Measurements from ENCODE around the gene TOMT. TPM values are rescaled to one million over a fixed set of nuclear protein-coding genes. Genes with fewer than 3 reads are reported as not detected.

Gene TOMT
- total RNA-seq, 1 experiment from 2014 or later = not detected

DNA sequence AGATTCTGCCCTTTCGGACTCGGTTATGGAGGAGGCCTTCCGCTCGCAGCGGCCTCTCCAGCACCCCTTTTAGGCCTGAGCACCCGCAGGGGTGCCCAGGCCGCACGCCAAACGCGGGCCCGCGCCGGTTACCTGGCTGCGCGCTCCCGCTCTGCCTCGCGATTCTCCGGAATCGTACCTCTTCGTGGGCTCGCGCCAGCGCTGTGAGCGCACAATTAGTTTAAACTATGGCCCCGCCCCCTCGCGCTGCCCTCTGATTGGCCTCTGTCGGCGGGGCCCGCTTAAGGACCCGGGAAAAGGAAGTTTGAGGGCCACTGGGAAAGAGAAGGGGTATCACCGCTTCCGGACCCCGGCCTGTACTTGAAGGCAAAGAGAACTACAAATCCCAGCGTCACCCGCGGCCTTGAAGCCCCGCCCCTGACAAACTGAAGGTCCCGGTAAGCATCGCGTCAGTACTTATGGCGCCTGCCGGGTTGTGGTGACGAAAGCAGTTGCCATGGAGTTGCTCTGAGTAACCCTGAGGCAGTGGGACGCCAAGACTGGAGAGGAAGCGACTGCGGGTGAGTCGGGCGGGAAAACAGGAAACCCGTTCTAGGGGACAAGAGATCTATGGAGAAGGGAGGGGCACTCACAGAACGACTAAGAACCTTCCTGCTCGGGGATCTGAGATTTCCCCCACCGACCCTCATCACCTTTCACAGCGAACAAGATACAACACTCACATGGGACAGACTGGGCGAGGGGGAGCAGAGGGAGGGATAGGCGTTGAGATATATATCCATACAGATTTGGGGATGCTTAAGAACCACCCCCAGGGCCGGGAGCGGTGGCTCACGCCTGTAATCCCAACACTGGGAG, 25.2 kb upstream of the TOMT start, which contains the start of the genes LRRC51 and NUMA1 (continued):
- TF ChIP-seq CREB1 (CRISPR knock-in tag; IDR thresholded peaks at IDR 0.05) = no peak
- 0 out of 2 replicates have a peak, but pooled peaks have one; percentile 49 for TF ChIP-seq ZBTB43 (CRISPR knock-in tag; IDR thresholded peaks at IDR 0.05)
- TF ChIP-seq, protein P1, sequence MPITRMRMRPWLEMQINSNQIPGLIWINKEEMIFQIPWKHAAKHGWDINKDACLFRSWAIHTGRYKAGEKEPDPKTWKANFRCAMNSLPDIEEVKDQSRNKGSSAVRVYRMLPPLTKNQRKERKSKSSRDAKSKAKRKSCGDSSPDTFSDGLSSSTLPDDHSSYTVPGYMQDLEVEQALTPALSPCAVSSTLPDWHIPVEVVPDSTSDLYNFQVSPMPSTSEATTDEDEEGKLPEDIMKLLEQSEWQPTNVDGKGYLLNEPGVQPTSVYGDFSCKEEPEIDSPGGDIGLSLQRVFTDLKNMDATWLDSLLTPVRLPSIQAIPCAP (CRISPR knock-in tag; IDR thresholded peaks at IDR 0.05) = no peak
- TF ChIP-seq, protein P2, sequence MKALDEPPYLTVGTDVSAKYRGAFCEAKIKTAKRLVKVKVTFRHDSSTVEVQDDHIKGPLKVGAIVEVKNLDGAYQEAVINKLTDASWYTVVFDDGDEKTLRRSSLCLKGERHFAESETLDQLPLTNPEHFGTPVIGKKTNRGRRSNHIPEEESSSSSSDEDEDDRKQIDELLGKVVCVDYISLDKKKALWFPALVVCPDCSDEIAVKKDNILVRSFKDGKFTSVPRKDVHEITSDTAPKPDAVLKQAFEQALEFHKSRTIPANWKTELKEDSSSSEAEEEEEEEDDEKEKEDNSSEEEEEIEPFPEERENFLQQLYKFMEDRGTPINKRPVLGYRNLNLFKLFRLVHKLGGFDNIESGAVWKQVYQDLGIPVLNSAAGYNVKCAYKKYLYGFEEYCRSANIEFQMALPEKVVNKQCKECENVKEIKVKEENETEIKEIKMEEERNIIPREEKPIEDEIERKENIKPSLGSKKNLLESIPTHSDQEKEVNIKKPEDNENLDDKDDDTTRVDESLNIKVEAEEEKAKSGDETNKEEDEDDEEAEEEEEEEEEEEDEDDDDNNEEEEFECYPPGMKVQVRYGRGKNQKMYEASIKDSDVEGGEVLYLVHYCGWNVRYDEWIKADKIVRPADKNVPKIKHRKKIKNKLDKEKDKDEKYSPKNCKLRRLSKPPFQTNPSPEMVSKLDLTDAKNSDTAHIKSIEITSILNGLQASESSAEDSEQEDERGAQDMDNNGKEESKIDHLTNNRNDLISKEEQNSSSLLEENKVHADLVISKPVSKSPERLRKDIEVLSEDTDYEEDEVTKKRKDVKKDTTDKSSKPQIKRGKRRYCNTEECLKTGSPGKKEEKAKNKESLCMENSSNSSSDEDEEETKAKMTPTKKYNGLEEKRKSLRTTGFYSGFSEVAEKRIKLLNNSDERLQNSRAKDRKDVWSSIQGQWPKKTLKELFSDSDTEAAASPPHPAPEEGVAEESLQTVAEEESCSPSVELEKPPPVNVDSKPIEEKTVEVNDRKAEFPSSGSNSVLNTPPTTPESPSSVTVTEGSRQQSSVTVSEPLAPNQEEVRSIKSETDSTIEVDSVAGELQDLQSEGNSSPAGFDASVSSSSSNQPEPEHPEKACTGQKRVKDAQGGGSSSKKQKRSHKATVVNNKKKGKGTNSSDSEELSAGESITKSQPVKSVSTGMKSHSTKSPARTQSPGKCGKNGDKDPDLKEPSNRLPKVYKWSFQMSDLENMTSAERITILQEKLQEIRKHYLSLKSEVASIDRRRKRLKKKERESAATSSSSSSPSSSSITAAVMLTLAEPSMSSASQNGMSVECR (CRISPR knock-in tag; IDR thresholded peaks at IDR 0.05; ENCODE audit: borderline replicate concordance) = peak; percentile 69; the same call in 1 of the 2 replicates
- TF ChIP-seq ZNF416 (CRISPR knock-in tag; IDR thresholded peaks at IDR 0.05) = no peak
- TF ChIP-seq, protein P3, sequence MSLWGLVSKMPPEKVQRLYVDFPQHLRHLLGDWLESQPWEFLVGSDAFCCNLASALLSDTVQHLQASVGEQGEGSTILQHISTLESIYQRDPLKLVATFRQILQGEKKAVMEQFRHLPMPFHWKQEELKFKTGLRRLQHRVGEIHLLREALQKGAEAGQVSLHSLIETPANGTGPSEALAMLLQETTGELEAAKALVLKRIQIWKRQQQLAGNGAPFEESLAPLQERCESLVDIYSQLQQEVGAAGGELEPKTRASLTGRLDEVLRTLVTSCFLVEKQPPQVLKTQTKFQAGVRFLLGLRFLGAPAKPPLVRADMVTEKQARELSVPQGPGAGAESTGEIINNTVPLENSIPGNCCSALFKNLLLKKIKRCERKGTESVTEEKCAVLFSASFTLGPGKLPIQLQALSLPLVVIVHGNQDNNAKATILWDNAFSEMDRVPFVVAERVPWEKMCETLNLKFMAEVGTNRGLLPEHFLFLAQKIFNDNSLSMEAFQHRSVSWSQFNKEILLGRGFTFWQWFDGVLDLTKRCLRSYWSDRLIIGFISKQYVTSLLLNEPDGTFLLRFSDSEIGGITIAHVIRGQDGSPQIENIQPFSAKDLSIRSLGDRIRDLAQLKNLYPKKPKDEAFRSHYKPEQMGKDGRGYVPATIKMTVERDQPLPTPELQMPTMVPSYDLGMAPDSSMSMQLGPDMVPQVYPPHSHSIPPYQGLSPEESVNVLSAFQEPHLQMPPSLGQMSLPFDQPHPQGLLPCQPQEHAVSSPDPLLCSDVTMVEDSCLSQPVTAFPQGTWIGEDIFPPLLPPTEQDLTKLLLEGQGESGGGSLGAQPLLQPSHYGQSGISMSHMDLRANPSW (CRISPR knock-in tag; conservative IDR thresholded peaks at IDR 0.05; ENCODE audit: low read depth) = no peak
- TF ChIP-seq NFE2L1 (CRISPR knock-in tag; IDR thresholded peaks at IDR 0.05) = no peak
- TF ChIP-seq ZNF263 (CRISPR knock-in tag; IDR thresholded peaks at IDR 0.05; ENCODE audit: low read depth) = no peak
- TF ChIP-seq CBFB (CRISPR knock-in tag; IDR thresholded peaks at IDR 0.05; ENCODE audit: low read depth) = no peak
- TF ChIP-seq, protein P4, sequence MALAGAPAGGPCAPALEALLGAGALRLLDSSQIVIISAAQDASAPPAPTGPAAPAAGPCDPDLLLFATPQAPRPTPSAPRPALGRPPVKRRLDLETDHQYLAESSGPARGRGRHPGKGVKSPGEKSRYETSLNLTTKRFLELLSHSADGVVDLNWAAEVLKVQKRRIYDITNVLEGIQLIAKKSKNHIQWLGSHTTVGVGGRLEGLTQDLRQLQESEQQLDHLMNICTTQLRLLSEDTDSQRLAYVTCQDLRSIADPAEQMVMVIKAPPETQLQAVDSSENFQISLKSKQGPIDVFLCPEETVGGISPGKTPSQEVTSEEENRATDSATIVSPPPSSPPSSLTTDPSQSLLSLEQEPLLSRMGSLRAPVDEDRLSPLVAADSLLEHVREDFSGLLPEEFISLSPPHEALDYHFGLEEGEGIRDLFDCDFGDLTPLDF (CRISPR knock-in tag; IDR thresholded peaks at IDR 0.05) = no peak
- 0 out of 2 replicates have a peak, but pooled peaks have one; percentile 23 for TF ChIP-seq TEAD1 (CRISPR knock-in tag; IDR thresholded peaks at IDR 0.05)
- TF ChIP-seq ATF2 (CRISPR knock-in tag; IDR thresholded peaks at IDR 0.05; ENCODE audit: borderline replicate concordance, low read depth) = no peak
- TF ChIP-seq MAX (CRISPR knock-in tag; IDR thresholded peaks at IDR 0.05) = peak; percentile 83
- no peak for TF ChIP-seq JAZF1 (CRISPR knock-in tag; IDR thresholded peaks at IDR 0.05)
- TF ChIP-seq ZNF396 (CRISPR knock-in tag; IDR thresholded peaks at IDR 0.05; ENCODE audit: borderline replicate concordance) = no peak
- peak; percentile 49; the same call in 1 of the 2 replicates for TF ChIP-seq GABPB1 (CRISPR knock-in tag; IDR thresholded peaks at IDR 0.05)
- TF ChIP-seq FOXK1 (CRISPR knock-in tag; IDR thresholded peaks at IDR 0.05) = peak; percentile 46
- TF ChIP-seq GTF2I (CRISPR knock-in tag; conservative IDR thresholded peaks at IDR 0.05) = no peak
- TF ChIP-seq, protein P5, sequence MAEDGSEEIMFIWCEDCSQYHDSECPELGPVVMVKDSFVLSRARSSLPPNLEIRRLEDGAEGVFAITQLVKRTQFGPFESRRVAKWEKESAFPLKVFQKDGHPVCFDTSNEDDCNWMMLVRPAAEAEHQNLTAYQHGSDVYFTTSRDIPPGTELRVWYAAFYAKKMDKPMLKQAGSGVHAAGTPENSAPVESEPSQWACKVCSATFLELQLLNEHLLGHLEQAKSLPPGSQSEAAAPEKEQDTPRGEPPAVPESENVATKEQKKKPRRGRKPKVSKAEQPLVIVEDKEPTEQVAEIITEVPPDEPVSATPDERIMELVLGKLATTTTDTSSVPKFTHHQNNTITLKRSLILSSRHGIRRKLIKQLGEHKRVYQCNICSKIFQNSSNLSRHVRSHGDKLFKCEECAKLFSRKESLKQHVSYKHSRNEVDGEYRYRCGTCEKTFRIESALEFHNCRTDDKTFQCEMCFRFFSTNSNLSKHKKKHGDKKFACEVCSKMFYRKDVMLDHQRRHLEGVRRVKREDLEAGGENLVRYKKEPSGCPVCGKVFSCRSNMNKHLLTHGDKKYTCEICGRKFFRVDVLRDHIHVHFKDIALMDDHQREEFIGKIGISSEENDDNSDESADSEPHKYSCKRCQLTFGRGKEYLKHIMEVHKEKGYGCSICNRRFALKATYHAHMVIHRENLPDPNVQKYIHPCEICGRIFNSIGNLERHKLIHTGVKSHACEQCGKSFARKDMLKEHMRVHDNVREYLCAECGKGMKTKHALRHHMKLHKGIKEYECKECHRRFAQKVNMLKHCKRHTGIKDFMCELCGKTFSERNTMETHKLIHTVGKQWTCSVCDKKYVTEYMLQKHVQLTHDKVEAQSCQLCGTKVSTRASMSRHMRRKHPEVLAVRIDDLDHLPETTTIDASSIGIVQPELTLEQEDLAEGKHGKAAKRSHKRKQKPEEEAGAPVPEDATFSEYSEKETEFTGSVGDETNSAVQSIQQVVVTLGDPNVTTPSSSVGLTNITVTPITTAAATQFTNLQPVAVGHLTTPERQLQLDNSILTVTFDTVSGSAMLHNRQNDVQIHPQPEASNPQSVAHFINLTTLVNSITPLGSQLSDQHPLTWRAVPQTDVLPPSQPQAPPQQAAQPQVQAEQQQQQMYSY (CRISPR knock-in tag; IDR thresholded peaks at IDR 0.05) = no peak
- no peak for TF ChIP-seq PRRX2 (CRISPR knock-in tag; IDR thresholded peaks at IDR 0.05)
- no peak for TF ChIP-seq SMAD3 (CRISPR knock-in tag; IDR thresholded peaks at IDR 0.05; ENCODE audit: borderline replicate concordance)
